ENCODE measurements around the gene SLAMF7. TPM values are rescaled to one million over a fixed set of nuclear protein-coding genes. Genes with fewer than 3 reads are reported as not detected.
A peak's percentile ranks its signal among the peaks of the same experiment; 100 is the strongest.
"Not testable (repeated sequence)": the region's sequence is repeated elsewhere in the genome, so short reads cannot be mapped to it uniquely, and the experiment has no call there.

Gene SLAMF7
- total RNA-seq, 1 experiment from 2014 or later, result not detected

GRCh38 chr1:160726114-160726497 lies 12.9 kb upstream of the SLAMF7 start:
- intact Hi-C loops (cut with micrococcal nuclease; ENCODE audit: unreplicated experiment), result loop anchor here (1.0 to 2.0 kb wide), 4 partner anchors 42 to 265 kb away; no protein-coding TSS in a partner anchor
- Mint-ChIP-seq H3K27ac (ENCODE audit: unreplicated experiment) (no peak overlapping the region), H3K4me3 (ENCODE audit: unreplicated experiment) (no peak overlapping the region), H3K9me3 (ENCODE audit: unreplicated experiment) (no peaks in the 10 kb centered on the region), H3K4me1 (ENCODE audit: low read depth, unreplicated experiment) (no peaks in the 10 kb centered on the region), H3K27me3 (ENCODE audit: insufficient read depth, unreplicated experiment) (no peaks in the 10 kb centered on the region), H3K36me3 (ENCODE audit: insufficient read depth, unreplicated experiment) (no peaks in the 10 kb centered on the region)
- no peak overlapping the region for H3K4me3 ChIP-seq (ENCODE audit: low read depth, low read length)
- DNase-seq, result no peak
- H3K4me1 ChIP-seq, result peaks cover 12% of the 10 kb centered on the region
- H3K36me3 ChIP-seq (ENCODE audit: control insufficient read depth, insufficient read depth, low read length), result no peaks in the 10 kb centered on the region
- ChIA-PET CTCF (interaction anchor here (1.1 kb wide), 1 partner anchor 105 kb away, joined by 4 read pairs; no protein-coding TSS in a partner anchor), POLR2A (no interaction called here)
- TF ChIP-seq CTCF (IDR thresholded peaks at IDR 0.05; ENCODE audit: insufficient read depth in 1 of 2, low read depth in 1 of 2, low read length in 1 of 2, severe bottlenecking in 1 of 2, unreplicated experiment in 1 of 2), result no peak
- no peaks in the 10 kb centered on the region for H3K27me3 ChIP-seq (replicated peaks; ENCODE audit: control insufficient read depth, insufficient read depth, low read length)
- no peaks in the 10 kb centered on the region for H3K9me3 ChIP-seq
- no TSS peak for BruUV-seq (replicated peaks)

- Mint-ChIP-seq H3K4me1 (ENCODE audit: low read depth, unreplicated experiment) (no peaks in the 10 kb centered on the region), H3K27ac (ENCODE audit: unreplicated experiment) (no peak overlapping the region), H3K4me3 (ENCODE audit: unreplicated experiment) (no peak overlapping the region), H3K27me3 (ENCODE audit: insufficient read depth, unreplicated experiment) (no peaks in the 10 kb centered on the region), H3K36me3 (ENCODE audit: insufficient read depth, unreplicated experiment) (no peaks in the 10 kb centered on the region), H3K9me3 (ENCODE audit: unreplicated experiment) (no peaks in the 10 kb centered on the region)
- H3K36me3 ChIP-seq (ENCODE audit: control insufficient read depth, insufficient read depth, low read length), result no peaks in the 10 kb centered on the region
- ChIA-PET POLR2A (no interaction called here), CTCF (interaction anchor here (1.0 to 1.1 kb wide), 2 partner anchors 105 to 225 kb away, joined by 4 read pairs; no protein-coding TSS in a partner anchor)
- H3K9me3 ChIP-seq, result no peaks in the 10 kb centered on the region
- peaks cover 12% of the 10 kb centered on the region for H3K4me1 ChIP-seq
- intact Hi-C loops (cut with micrococcal nuclease; ENCODE audit: unreplicated experiment), result loop anchor here (1.0 to 2.0 kb wide), 5 partner anchors 42 to 264 kb away; no protein-coding TSS in a partner anchor
- BruUV-seq (replicated peaks), result no TSS peak
- peak; percentile 73 for DNase-seq
- TF ChIP-seq CTCF (IDR thresholded peaks at IDR 0.05; ENCODE audit: insufficient read depth in 1 of 2, low read depth in 1 of 2, low read length in 1 of 2, severe bottlenecking in 1 of 2, unreplicated experiment in 1 of 2), result peak; percentile 74 to 79
- no peaks in the 10 kb centered on the region for H3K27me3 ChIP-seq (replicated peaks; ENCODE audit: control insufficient read depth, insufficient read depth, low read length)
- H3K4me3 ChIP-seq (ENCODE audit: low read depth, low read length), result no peak overlapping the region
These were observed 12.3 kb upstream of the SLAMF7 start for GRCh38 chr1:160726498-160727315.

GRCh38 chr1:160727316-160727640 lies 11.8 kb upstream of the SLAMF7 start:
- Histone ChIP-seq H3K36me3 (ENCODE audit: control insufficient read depth, insufficient read depth, low read length) (no peaks in the 10 kb centered on the region), H3K27me3 (replicated peaks; ENCODE audit: control insufficient read depth, insufficient read depth, low read length) (no peaks in the 10 kb centered on the region), H3K4me1 (peaks cover 12% of the 10 kb centered on the region), H3K4me3 (ENCODE audit: low read depth, low read length) (no peak overlapping the region), H3K9me3 (no peaks in the 10 kb centered on the region)
- intact Hi-C loops (cut with micrococcal nuclease; ENCODE audit: unreplicated experiment), result loop anchor here (1.0 to 2.0 kb wide), 3 partner anchors 54 to 264 kb away; no protein-coding TSS in a partner anchor
- H3K27me3 Mint-ChIP-seq (ENCODE audit: insufficient read depth, unreplicated experiment), result no peaks in the 10 kb centered on the region
- H3K4me1 Mint-ChIP-seq (ENCODE audit: low read depth, unreplicated experiment), result no peaks in the 10 kb centered on the region
- no peak for TF ChIP-seq CTCF (IDR thresholded peaks at IDR 0.05; ENCODE audit: insufficient read depth in 1 of 2, low read depth in 1 of 2, low read length in 1 of 2, severe bottlenecking in 1 of 2, unreplicated experiment in 1 of 2)
- BruUV-seq (replicated peaks), result no TSS peak
- ChIA-PET POLR2A (no interaction called here), CTCF (interaction anchor here (1.0 kb wide), 1 partner anchor 224 kb away, joined by 4 read pairs; no protein-coding TSS in a partner anchor)
- no peak overlapping the region for H3K27ac Mint-ChIP-seq (ENCODE audit: unreplicated experiment)
- H3K9me3 Mint-ChIP-seq (ENCODE audit: unreplicated experiment), result no peaks in the 10 kb centered on the region
- no peaks in the 10 kb centered on the region for H3K36me3 Mint-ChIP-seq (ENCODE audit: insufficient read depth, unreplicated experiment)
- no peak for DNase-seq
- no peak overlapping the region for H3K4me3 Mint-ChIP-seq (ENCODE audit: unreplicated experiment)

GRCh38 chr1:160731564-160731963 lies 7.5 kb upstream of the SLAMF7 start:
- DNase-seq; H3K27ac Mint-ChIP-seq (ENCODE audit: unreplicated experiment); H3K4me1 ChIP-seq; H3K36me3 Mint-ChIP-seq (ENCODE audit: insufficient read depth, unreplicated experiment); POLR2A ChIA-PET; intact Hi-C loops (cut with micrococcal nuclease; ENCODE audit: unreplicated experiment); H3K9me3 Mint-ChIP-seq (ENCODE audit: unreplicated experiment); H3K4me1 Mint-ChIP-seq (ENCODE audit: low read depth, unreplicated experiment); H3K27me3 ChIP-seq (replicated peaks; ENCODE audit: control insufficient read depth, insufficient read depth, low read length); H3K27me3 Mint-ChIP-seq (ENCODE audit: insufficient read depth, unreplicated experiment); H3K36me3 ChIP-seq (ENCODE audit: control insufficient read depth, insufficient read depth, low read length); H3K4me3 ChIP-seq (ENCODE audit: low read depth, low read length); H3K4me3 Mint-ChIP-seq (ENCODE audit: unreplicated experiment); H3K9me3 ChIP-seq; BruUV-seq (replicated peaks); CTCF ChIA-PET: not testable (repeated sequence)

All from Caco-2 (cell line).